IPS-20b (cell line): ENCODE measurements around the gene ZNF562.
"Not testable (repeated sequence)": the region's sequence is repeated elsewhere in the genome, so short reads cannot be mapped to it uniquely, and the experiment has no call there.

Source experiments
- H3K27ac ChIP-seq: one replicate; pipeline ENCODE4 v1.5.1; 2013; ENCODE audit warnings: low read length
- H3K27me3 ChIP-seq: 2 replicates; pipeline ENCODE4 v1.6.1; 2013; ENCODE audit warnings: mild to moderate bottlenecking, low read length, inconsistent platforms; ENCODE audit not compliant: insufficient read depth
- H3K36me3 ChIP-seq: 2 replicates; pipeline ENCODE4 v1.6.1; 2013; ENCODE audit warnings: low read depth, mild to moderate bottlenecking, inconsistent platforms, low read length, moderate library complexity; ENCODE audit not compliant: insufficient read depth
- H3K4me1 ChIP-seq: 2 replicates; pipeline ENCODE4 v1.6.1; 2013; ENCODE audit warnings: mild to moderate bottlenecking, control low read depth, inconsistent platforms, low read length, moderate library complexity; ENCODE audit not compliant: insufficient read depth
- H3K4me3 ChIP-seq: 2 replicates; pipeline ENCODE4 v1.5.1; 2013; ENCODE audit warnings: mild to moderate bottlenecking, low read length, inconsistent platforms
- H3K9ac ChIP-seq: 2 replicates; pipeline ENCODE4 v1.6.1; 2013; ENCODE audit warnings: low read depth, mild to moderate bottlenecking, inconsistent platforms, low read length, moderate library complexity
- H3K9me3 ChIP-seq: 2 replicates; pipeline ENCODE4 v1.6.1; 2013; ENCODE audit warnings: mild to moderate bottlenecking, low read depth, low read length, inconsistent platforms; ENCODE audit not compliant: insufficient read depth

The ZNF562 gene

DNA sequence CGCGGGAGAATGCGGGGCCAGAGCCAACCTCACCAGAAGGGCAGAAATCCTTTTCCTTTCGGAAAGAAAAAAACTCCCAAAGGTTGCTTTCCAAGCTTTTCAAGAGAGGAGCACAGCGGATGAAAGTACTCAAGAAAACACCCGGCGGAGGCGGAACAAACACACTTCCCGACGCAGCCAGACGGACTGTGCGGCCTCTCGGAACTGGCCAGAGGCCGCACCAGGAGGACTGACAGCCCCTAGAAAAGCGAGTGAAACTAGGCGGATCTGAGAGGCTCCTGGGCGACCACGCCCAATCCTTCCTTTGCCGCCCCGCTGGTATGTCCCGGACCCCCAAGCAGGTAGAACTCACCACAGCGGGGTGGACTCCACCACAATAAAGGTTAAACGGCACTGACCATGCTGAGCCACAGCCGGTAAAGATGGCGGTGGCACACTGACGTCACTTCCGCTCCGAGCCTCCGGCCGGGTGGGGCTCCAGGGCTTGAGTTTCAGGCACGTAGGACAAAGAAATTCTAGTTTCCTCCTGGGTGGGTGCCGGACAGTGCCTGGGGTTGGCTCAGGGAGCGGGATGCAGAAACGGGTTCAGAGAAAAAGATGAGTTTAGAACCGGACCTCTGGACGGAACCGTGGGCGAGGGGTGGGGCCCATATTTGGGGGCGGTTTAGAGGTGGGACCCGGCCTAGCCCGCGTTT, at the start of gene ZNF562:
Gene ZNF562, minus strand, starts transcription at position 438 of the 695 bp plus-strand sequence. CDS start 14,356 bp downstream, outside the sequence.
- no peaks in the 10 kb centered on the region for H3K27me3 ChIP-seq
- H3K4me3 ChIP-seq = peak within 1 kb of the TSS; percentile 92
- H3K9me3 ChIP-seq = peaks cover 16% of the 10 kb centered on the region
- peaks cover 23% of the 10 kb centered on the region; the same call in 1 of the 2 replicates for H3K36me3 ChIP-seq
- H3K27ac ChIP-seq = peak within 1 kb of the TSS; percentile 57
- H3K4me1 ChIP-seq = no peaks in the 10 kb centered on the region
- peak within 1 kb of the TSS; percentile 87 for H3K9ac ChIP-seq

GRCh38 chr19:9724157-9724556, 49.3 kb upstream of the ZNF562 start:
- H3K36me3 ChIP-seq = no peaks in the 10 kb centered on the region
- no peak overlapping the region for H3K27ac ChIP-seq
- H3K9me3 ChIP-seq = peaks cover 12% of the 10 kb centered on the region
- no peaks in the 10 kb centered on the region for H3K27me3 ChIP-seq
- H3K4me1 ChIP-seq = peaks cover 3% of the 10 kb centered on the region; the same call in 1 of the 2 replicates
- H3K4me3 ChIP-seq = no peak overlapping the region
- no peak overlapping the region for H3K9ac ChIP-seq

GRCh38 chr19:9721861-9722260, 47.0 kb upstream of the ZNF562 start:
- Histone ChIP-seq H3K4me3 (no peak overlapping the region), H3K4me1 (peaks cover 3% of the 10 kb centered on the region; the same call in 1 of the 2 replicates), H3K36me3 (no peaks in the 10 kb centered on the region), H3K9ac (no peak overlapping the region), H3K27me3 (no peaks in the 10 kb centered on the region), H3K9me3 (peaks cover 12% of the 10 kb centered on the region), H3K27ac (no peak overlapping the region)

DNA sequence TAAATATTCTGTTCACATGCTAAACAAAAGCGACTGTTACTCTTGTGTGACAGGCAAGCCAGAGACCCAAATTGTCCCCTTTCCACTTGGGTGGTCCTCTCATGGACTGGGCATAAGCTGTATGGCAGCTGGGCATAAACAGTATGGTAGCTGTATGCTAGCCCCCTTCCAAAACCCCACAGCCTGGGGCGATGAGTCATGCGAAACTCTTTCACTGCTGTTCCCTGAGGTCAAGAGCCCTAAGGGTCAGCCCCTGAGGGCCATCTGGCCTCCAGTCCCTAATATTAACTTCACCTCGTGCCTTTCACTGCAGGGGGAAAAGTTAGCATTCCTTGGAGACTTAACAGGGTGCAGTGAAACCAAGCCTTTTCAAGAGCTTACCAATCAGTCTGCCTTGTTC, 45.6 kb upstream of the ZNF562 start:
- H3K27ac ChIP-seq = no peak overlapping the region
- no peaks in the 10 kb centered on the region for H3K36me3 ChIP-seq
- peaks cover 12% of the 10 kb centered on the region for H3K9me3 ChIP-seq
- peaks cover 3% of the 10 kb centered on the region; the same call in 1 of the 2 replicates for H3K4me1 ChIP-seq
- H3K27me3 ChIP-seq = no peaks in the 10 kb centered on the region
- no peak overlapping the region for H3K4me3 ChIP-seq
- H3K9ac ChIP-seq = no peak overlapping the region

GRCh38 chr19:9711815-9712214, 36.9 kb upstream of the ZNF562 start:
- Histone ChIP-seq H3K27ac (no peak overlapping the region), H3K36me3 (no peaks in the 10 kb centered on the region), H3K4me1 (no peaks in the 10 kb centered on the region), H3K27me3 (no peaks in the 10 kb centered on the region), H3K9ac (no peak overlapping the region), H3K4me3 (no peak overlapping the region), H3K9me3 (peaks cover 27% of the 10 kb centered on the region)

- Histone ChIP-seq H3K27me3 (no peaks in the 10 kb centered on the region), H3K36me3 (no peaks in the 10 kb centered on the region), H3K27ac (no peak overlapping the region), H3K9ac (no peak overlapping the region), H3K4me3 (no peak overlapping the region), H3K9me3 (peaks cover 27% of the 10 kb centered on the region), H3K4me1 (no peaks in the 10 kb centered on the region; the same call in 1 of the 2 replicates)
Observed at GRCh38 chr19:9709305-9709704, 34.4 kb upstream of the ZNF562 start.

GRCh38 chr19:9705836-9706235, 30.9 kb upstream of the ZNF562 start:
- H3K4me1 ChIP-seq = no peaks in the 10 kb centered on the region; the same call in 1 of the 2 replicates
- H3K27me3 ChIP-seq = no peaks in the 10 kb centered on the region
- peaks cover 12% of the 10 kb centered on the region for H3K9me3 ChIP-seq
- no peak overlapping the region for H3K4me3 ChIP-seq
- no peak overlapping the region for H3K9ac ChIP-seq
- H3K36me3 ChIP-seq = no peaks in the 10 kb centered on the region
- H3K27ac ChIP-seq = no peak overlapping the region

DNA sequence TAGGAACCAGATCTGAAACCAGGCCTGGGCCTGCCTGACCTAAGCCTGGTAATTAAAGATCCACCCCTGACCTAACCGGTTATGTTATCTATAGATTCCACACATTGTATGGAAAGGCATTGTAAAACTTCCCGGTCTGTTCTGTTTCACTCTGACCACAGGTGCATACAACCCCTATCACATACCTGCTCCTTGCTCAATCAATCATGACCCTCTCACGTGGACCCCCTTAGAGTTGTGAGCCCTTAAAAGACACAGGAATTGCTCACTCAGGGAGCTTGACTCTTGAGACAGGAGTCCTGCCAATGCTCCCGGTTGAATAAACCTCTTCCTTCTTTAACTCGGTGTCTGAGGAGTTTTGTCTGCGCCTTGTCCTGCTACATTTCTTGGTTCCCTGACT, 27.3 kb upstream of the ZNF562 start:
- Histone ChIP-seq H3K9ac (no peak overlapping the region), H3K9me3 (peaks cover 3% of the 10 kb centered on the region), H3K36me3 (no peaks in the 10 kb centered on the region), H3K4me1 (no peaks in the 10 kb centered on the region; the same call in 1 of the 2 replicates), H3K27ac (no peak overlapping the region), H3K27me3 (no peaks in the 10 kb centered on the region), H3K4me3 (no peak overlapping the region)

DNA sequence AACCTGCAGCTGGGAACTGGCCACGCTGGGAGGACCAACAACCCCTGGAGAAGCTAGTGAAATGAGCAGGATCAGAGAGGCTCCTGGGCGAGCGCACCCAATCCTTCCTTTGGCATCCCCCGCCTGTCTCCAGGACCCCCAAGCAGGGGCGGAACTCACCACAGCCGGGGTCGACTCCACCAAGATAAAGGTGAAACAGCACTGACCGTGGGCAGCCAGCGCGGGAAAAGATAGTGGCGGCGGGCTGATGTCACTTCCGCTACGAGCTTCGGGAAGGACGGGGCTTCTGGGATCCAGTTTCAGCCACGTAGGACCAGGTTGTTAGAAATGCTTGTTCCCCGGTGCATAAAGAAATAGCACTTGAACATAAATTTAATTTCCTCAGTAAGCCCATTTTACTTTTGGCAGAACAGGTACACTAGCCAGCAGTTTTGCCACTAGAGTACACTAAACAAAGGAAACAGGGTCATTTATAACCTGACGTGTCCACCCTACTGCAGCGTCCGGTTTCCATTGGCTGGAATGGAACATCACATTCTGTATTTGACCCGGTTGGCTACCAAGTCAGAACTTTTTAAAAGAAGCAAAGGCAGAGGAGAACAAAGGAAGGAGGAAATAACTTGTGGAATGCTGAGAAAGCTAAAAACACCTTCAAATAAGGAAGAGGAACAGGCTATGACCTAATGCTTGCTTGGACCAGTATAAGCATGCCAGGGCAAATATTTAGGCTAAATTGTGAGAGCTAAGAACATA, 25.5 kb upstream of the ZNF562 start:
- Histone ChIP-seq H3K9ac (no peak overlapping the region), H3K36me3 (no peaks in the 10 kb centered on the region), H3K27ac (no peak overlapping the region), H3K27me3 (no peaks in the 10 kb centered on the region), H3K4me3 (no peak overlapping the region), H3K9me3 (peaks cover 3% of the 10 kb centered on the region; the same call in 1 of the 2 replicates), H3K4me1 (no peaks in the 10 kb centered on the region)

GRCh38 chr19:9690301-9690700, 15.4 kb upstream of the ZNF562 start:
- not testable (repeated sequence) for H3K9ac ChIP-seq, H3K27ac ChIP-seq, H3K4me3 ChIP-seq, H3K4me1 ChIP-seq, H3K36me3 ChIP-seq, H3K27me3 ChIP-seq
- peaks cover 12% of the 10 kb centered on the region for H3K9me3 ChIP-seq

- not testable (repeated sequence) for H3K4me3 ChIP-seq, H3K36me3 ChIP-seq, H3K9ac ChIP-seq, H3K9me3 ChIP-seq, H3K4me1 ChIP-seq, H3K27ac ChIP-seq, H3K27me3 ChIP-seq
Observed at GRCh38 chr19:9679996-9680395, 5.1 kb upstream of the ZNF562 start.
